NCI-H2227 (cell line): ENCODE results near the gene CEP41.

ENCODE experiments used
- DNase-seq: peaks from one replicate; lab custom pipeline; 2025; ENCODE audit not compliant: unreplicated experiment; lab: John Stamatoyannopoulos, UW

Gene CEP41

DNA sequence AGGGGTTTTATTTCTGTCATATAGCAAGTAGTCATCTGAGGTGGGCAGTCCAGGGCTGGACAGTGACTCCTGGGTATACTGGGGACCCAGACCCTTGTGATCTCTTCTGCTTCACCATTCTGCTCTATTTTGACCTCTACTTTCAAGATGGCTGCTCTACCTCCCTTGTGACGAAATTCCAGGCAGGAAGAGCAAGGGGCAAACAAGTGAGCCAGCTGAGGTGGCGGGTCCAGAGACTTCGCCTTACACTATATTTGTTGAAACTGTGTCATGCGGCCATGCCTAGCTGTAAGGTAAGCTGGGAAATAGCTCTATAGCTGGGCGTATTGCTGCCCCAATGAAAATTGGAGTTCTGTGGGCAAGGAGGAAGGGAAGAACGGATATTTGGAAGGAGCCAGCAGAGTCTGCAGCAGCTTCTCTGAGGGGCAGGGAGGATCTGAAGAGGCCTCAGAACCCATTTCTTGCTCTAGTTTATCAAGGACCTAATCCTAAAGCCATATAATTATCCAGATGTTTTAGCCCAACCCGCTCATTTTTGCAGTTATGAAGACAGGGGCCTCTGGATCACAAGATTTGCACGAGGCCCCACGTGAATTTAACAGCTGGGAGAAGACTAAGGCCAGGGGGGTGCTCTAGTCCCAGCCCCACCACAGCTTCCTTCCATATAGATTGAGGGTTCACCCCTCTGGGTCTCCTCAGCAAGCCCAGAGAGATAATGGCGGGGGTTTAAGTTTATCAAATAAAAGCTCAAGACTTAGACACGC, 68.2 kb downstream of the CEP41 start:
- peak; percentile 38 for DNase-seq

DNA sequence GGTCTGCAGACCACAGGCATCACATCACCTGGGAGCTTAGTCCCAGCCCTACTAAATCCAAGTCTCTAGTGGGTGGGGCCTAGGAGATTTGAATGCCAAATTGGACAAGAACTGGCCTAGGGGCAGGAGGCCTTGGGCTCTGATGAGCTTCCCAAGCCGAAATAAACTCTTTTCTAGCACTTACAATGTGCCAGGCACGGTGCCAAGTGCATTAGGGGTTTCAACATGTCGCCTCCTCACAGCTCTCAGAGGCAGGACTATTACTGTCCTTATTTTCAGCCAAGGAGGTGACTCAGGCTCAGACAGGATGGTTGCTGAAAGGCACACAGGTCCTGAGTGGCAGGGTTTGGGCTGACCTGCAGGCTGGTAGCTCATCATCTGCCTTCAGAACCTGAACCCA, 69.8 kb downstream of the CEP41 start:
- no peak for DNase-seq

DNA sequence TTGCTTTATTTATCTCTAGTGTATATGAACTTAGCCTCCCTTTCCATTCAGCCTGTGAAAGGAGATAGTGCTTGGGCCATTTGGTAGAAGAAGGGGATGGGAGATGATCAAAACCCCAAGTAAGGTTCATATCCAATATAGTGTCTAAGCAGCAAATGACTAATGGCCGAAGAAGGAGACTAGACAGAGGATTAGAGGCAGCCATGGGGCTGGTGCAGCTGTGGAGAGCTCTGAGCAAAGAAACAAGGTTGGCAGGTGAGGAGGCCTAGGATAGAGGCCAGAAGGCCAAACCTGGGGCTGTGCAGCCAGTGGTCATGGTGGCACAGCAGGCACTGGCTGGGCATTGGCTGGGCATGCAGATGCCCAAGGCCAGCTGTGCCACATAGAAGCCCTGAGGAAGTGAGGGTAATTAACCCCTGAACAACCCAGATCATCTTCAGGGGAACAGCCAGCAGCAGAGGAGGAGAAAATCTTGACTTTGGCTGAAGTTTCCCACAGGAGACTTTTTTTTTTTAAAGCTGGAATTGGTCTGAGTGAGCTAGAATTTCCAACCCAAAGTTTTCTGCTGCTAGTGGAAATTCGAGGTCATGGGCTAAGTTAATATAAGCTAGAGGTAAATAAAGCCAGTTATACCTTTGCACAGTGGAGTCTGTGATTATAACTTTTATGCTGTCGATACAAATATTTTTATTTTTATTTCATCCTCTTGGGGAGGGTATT, 70.8 kb downstream of the CEP41 start:
- DNase-seq: no peak

DNA sequence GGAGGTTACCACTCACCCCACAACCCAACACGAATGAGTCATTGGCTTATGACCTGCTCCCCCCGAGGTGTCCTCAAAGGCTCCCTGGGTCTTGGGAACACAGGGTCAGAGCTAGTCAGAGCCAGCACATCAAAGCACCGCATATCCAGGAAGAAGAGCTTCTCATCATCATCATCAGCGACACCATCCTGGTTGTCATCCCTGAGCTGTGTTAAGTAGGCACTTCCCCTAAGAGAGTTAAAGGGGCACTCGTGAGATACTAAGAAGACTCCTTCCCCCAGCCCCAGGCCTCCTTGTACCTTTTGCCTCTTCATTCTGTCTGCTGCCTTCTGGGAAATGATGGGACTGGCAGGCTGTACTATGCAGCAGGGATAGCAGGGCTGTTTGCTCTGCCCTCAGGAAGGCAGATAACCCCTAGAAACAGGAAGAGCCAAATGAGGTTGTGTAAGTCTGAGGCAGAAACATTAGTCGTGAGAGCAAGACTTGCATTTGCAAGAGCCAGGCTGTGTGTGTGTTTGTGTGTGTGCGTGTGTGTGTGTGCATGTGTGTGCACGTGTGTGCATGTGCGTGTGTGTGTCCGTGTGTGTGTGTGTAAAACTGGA, 71.6 kb downstream of the CEP41 start:
- no peak for DNase-seq

DNA sequence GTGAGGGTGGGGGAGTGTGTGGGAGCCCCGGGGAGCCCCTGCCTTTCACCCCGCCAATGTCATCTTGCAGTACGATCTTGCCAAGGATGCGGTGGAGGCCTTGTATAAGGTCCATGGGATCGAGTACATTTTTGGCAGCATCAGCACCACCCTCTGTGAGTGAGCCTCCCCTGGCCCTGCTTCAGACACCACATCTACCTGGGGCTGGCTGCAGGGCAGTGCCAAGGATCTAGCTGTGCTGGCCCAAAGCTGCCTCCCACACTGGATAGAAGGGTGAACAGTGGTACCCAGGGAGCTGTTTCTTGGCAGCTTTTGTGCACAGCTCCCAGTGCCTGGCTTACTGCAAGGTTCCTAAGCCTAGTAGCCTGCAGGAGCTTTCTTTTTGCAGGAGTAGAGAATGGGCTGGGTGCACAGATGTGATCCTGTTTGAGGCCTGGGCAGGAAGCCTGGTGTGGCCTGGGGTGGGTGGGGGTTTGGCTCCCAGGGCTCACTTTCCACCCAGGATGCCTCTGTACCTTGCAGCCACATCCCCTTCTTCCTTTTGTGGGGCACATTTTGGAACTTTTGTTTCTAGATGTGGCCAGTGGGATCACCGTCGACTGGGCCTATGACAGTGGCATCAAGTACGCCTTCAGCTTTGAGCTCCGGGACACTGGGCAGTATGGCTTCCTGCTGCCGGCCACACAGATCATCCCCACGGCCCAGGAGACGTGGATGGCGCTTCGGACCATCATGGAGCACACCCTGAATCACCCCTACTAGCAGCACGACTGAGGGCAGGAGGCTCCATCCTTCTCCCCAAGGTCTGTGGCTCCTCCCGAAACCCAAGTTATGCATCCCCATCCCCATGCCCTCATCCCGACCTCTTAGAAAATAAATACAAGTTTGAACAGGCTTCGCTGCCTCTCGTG, 72.7 kb downstream of the CEP41 start:
- DNase-seq: no peak

DNA sequence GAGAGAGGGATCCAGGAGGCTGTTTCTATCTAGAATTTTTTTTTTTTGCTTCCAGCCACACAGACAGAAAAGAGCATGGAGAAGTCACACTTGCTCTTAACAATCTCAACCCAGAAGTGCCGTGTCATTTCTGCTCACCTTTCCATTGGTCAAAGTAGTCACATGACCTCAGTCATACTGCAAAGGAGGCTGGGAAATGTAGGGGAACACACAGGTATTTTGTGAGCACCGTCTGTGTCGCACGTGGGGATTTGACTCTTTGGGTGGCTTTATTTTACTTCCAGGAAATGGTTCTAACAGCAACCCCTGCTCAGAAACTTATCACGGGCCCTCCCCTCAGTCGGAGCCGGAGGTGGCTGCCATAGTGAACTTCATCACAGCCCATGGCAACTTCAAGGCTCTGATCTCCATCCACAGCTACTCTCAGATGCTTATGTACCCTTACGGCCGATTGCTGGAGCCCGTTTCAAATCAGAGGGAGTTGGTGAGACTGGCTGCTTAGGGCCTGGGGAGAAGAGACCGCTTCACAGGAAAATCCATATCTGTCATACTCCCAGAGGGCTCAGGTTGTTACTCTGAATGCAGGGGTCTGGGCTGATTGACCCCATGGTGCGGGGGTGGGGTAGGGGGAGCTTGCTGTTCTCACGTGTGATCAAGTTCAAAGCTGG, 73.6 kb downstream of the CEP41 start:
- no peak for DNase-seq

DNA sequence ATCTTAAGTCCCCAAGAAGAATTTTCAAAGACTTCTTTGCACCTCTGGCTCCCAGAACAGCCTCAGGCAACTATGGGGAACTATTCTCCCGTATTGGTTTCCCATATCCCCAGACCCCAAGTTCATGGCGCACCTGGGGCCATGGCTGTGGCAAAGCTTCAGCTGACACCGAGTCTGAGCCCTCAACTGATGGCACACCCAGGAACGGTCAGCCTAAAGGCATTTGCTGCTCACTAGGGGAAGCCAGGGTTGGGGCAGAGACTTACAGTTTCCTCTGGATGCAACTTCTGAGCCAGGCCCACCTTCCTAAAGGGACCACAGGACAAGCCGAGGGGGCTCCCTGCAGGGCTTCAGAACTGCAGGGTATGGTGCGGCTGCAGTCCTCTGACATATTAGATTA, 74.3 kb downstream of the CEP41 start:
- DNase-seq: no peak

DNA sequence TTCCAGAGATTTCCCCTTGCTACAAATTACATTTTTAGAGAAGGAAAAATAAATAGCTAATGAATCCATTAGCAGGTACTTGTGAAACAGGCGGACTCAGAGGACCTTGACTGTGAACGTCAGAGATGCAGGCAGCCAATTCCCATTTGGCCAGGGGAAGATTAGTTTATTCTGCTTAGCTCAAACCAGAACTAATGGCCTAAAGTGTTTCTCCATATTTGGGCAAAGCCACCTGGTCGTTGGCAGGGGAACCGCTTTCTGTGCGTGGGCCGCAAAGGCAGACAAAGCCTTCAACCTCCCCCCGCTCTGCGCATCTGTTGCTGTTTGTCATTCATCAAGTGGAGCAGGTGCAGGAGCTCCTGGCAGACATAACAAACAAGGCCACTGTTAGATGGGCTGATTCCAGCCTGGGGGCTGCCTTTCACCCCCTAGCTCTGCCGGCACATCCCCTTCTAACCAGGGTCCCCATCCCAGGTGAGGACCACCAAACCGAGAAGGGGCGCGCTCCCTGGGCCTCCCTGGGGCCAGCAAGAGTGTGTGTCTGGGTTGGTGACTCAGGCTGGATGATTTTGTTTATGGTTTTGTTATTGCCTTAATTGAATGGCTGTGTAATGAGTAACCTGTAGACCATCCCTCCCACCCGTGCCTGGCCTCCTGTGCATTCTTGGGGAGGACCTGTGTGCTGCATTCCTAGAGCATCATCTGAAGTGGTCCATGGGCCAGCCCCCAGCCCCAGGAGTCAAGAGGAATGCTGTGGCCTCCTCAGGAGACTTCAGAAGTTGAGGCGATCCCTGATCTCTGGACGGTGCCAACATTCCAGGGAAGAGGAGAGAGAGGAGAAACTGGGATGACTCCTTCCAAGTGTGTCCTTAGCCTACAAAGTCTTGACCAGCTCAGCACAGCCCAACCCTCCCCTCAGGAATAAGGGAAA, 75.0 kb downstream of the CEP41 start:
- peak; percentile 95 for DNase-seq

DNA sequence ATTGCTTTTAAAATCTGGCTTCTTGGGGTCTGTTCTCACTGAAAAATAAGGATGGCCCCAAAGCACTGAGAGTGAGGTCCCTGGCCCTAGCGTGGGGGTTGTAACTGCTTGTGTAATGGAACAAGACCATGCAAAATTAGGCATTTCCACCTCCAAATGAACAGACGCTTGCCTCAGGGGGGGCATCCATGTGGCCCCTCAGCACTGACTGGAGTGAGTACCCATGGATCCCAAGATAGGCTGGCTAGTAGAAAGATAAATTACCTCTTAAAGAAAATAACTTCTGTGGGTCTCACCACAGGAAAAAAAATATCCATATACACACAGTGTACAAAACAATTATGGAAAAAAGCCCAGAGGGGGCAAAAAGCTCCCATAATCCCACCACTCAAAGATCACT, 75.7 kb downstream of the CEP41 start:
- peak; percentile 51 for DNase-seq

DNA sequence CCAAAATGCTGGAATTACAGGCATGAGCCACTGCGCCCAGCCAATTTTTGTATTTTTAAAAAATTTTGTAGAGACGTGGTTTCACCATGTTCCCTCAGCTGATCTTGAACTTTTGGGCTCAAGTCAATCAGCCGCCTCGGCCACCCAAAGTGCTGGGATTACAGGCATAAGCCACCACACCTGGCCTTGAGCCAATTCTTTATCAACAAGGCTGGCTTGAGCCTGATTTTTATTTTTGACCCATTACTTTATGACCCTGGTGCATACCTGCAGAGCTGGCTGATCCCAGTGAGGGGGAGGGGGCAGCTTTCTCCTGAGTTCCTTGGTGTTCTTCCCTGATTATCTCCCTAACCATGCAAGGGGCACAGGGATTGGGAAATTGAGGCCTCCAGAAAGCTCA, 76.4 kb downstream of the CEP41 start:
- DNase-seq: no peak

DNA sequence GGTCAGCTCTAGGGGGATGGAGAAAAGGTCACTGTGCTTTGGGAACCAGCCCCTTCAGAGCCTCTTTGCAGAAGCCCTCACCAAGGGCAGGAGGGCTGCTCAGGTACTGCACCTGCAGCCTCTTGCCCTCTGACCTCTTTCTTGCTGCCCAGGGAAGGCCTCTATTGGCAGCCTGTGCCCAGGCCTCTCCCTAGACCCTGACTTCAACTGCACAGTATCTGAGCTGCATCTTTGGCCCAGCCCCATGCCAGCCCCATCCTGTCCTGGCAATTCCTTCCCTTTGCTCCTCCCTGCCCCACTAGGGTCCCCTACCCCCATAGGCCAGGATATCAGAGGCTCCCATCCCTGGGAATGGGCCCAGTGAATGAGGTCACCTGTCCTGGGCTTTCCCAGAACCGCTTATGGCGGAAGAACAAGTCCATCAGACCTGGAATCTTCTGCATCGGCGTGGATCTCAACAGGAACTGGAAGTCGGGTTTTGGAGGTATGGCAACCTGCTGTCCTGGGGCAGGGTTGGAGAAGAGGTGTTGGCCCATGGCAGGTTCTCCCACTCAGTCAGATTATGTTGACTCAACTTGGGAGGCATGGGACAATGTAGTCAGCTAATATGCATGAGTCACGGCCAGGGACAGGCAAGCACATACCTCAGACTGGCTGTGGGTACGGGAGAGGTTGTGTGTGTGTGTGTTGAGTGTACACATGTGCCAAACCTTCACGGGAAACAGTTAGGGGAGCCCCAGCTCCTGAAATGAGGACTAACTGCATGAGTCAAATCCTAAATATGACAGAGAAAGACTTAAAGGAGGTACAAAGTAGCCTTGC, 77.6 kb downstream of the CEP41 start:
- no peak for DNase-seq

DNA sequence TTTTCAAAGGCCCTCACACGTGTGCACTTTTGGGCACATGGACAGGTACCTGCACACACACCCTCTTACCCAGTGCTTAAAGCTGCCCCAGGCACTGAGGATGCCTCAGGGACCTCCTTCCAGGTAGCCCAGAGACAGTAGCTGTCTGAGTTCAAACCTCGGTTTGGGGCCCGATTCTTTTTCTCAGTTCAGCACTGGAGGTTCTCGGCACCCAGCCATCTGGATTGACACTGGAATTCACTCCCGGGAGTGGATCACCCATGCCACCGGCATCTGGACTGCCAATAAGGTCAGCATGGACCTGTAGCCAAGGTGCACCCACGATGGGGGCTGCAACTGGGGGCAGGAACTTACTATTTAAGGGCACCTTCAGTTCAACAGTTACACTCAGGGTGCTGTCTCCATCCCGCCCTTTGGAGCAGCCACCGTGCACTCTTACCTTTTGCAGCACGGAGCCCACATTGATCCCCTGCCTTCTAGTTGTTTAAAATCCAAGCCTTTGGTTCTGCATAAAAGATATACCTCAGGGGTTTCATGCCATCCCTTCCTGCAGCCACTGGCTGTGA, 78.5 kb downstream of the CEP41 start:
- no peak for DNase-seq

DNA sequence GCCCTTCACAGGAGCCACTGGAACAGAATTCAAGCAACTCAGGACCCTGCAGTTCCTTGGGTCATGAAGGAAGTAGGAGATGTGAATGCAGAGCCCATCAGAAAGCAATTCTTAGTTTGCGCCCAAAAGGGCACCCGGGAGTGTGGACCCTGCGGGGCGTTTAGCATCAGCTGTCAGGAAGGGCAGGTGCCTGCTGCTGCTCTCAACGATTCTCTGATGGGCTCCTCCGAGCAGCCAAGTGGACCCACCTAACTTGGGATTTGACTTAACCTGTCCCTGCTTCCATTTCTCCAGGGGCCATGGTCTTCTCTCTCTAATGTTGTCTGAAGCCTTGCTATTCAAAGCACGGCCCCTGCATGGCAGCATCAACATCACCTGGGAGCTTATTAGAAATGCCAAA, 79.1 kb downstream of the CEP41 start:
- no peak for DNase-seq

DNA sequence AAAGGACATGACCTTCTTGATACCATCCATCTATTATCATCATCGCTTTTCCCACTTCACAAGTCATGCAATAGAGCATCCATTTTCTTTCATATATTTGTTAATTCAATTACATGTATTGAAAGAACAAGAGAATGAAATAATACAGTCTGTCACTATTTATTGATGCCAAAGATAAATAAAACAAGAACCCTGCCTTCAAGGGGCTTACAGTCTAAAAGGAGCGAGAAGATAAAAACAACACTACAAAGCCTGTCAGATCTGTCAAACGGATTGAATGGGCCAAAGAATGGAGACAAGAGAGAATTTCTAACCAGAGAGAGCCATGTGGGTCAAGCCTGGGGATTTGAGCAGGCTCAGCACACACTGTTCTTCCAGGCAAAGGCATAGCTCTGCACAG, 80.3 kb downstream of the CEP41 start:
- no peak for DNase-seq

DNA sequence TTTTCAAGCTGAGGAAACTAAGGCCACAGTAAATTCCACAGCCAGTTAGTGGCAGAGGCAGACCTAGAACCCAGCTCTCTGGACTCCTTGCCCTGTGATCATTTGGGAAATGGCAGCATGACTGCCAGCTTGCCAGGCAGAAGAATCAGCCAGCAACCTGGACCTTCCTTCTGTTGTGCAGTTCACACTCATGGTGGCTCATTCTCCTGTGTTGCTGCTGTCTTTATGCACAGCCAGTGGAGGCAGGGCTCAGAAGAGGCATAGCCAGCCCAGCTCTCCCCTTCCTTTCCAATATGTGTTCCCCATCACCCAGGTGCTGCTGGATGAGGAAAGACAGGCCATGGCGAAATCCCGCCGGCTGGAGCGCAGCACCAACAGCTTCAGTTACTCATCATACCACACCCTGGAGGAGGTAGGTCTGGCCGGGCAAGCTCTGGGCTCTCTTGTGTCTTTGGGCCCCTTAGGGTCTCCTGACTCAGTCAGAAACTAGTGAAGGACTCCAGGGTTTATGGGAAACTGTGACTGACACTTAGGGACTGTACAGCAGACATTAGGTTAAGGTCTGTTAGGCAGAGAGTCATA, 81.4 kb downstream of the CEP41 start:
- DNase-seq: no peak

DNA sequence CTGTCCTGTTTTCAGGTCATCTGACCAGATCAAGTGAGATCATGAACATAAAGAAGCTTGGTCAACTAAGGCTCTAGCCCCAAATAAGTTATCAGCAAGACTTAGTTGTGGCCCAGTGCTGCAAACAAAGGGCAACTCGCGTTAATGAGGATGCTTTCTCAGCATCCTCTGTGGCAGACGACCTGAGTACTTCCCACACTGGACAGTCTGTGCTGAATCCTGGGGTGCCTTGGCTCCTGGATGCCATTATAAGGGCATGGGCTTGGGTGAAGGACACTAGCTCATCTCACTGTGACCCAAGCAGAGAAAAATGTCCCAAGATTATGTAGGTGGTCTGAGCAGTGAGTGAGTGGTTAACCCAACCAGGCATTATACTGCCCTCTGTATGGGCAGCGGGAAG, 82.3 kb downstream of the CEP41 start:
- DNase-seq: no peak

DNA sequence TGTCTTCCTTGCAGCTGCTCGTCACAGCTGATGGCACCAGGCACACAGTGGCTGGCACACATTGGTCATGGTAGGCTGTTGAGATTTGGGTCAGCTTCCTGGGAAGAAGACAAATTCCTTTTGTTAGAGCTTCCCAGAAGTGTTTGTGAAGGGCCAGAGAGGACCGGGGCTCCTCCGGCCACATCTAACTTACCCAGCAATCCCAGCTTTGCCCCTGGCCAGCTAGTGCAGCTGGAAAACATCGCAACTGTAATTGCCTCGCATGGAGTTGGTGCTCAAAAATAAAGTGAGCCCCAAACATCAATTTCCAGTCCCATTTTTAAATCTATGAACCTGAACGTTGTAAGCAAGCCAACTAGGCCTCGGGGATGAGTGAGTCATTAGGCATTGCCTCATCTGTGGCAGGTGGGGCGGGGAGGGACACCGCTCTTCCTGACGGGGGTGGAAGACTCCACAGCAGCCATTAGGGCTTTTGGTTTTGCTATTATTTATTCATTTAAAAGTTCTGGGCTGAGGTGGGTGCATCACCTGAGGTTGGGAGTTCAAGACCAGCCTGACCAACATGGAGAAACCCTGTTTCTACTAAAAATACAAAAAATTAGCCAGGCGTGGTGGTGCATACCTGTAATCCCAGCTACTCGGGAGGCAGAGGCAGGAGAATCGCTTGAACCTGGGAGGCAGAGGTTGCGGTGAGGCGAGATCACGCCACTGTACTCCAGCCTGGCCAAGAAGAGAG, 83.8 kb downstream of the CEP41 start:
- DNase-seq: no peak
